GM18873 (cell line): ENCODE data around the gene RAB3GAP1.
A peak's percentile ranks its signal among the peaks of the same experiment; 100 is the strongest.
"Not testable (repeated sequence)": the region's sequence is repeated elsewhere in the genome, so short reads cannot be mapped to it uniquely, and the experiment has no call there.

Source experiments
- ATAC-seq: cut with Tn5 transposase; IDR thresholded peaks from one replicate; pipeline ENCODE4 v1.9.1; 2021; ENCODE audit warnings: mild to moderate bottlenecking, moderate library complexity, moderate number of reproducible peaks; ENCODE audit not compliant: unreplicated experiment, low FRiP score

The RAB3GAP1 gene

GRCh38 chr2:135052042-135052876, at the start of gene RAB3GAP1:
Gene RAB3GAP1 (plus strand): TSS chr2:135052292. CDS start chr2:135052308, 16 bp downstream.
- ATAC-seq, result peak; percentile 58

- ATAC-seq, result no peak
Observed at GRCh38 chr2:135002836-135003235, 49.3 kb upstream of the RAB3GAP1 start.

- peak; percentile 60 for ATAC-seq
Observed at GRCh38 chr2:135004005-135004746, 47.9 kb upstream of the RAB3GAP1 start.

DNA sequence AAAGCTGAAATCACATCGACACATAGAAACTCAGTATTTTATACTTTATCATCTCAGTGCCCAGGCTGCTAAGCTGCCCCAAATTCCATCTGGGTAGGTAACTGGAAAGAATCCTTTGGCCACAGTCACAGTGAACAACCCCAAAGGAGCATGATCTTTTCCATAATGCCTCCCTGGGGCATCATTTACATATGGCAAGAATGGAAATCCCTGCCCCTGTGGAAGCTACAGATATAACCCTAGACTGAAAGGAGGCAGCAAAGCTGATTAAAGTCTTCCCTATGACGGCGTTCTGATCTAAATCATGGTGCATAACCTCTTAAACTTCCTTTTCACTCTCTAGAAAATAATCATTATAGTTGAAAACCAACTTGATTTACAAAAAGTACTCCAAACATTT, 46.3 kb upstream of the RAB3GAP1 start:
- no peak for ATAC-seq

DNA sequence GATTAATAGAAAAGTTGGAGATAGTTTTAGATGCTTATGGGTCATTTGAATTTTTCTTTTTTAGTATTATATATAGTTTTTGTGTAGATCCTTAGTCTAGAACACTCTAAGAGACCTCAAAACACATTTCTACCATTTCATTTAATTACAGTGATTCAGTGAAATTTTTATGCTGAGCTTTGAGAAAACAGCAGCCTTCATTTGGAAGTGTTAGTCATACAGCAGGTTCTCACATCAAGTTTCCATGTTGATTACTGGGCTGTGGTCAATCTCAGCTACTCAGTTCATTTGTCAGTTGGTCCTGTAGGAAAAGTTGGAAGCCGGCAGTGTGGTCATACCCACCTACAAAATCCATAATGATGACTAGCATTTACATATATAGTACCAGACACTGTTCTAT, 42.8 kb upstream of the RAB3GAP1 start:
- ATAC-seq, result no peak

- ATAC-seq, result no peak
Observed at GRCh38 chr2:135010200-135010942, 41.7 kb upstream of the RAB3GAP1 start.

DNA sequence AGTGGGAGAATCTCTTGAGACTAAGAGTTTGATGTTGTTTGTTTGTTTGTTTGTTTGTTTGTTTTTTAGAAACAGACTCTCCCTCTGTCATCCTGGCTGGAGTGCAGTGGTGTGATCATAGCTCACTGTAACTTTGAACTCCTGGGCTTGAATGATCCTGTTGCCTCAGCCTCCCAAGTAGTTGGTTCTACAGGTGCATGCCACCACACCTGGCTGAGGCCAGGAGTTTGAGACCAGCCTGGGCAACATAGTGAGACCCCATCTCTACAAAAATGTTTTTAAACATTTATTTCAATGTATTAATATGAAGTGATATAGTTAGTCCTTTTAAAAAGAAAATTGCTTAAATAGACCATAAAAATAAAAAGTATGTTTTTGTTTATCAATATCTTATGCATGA, 40.5 kb upstream of the RAB3GAP1 start:
- ATAC-seq, result no peak

GRCh38 chr2:135021618-135022017, 30.5 kb upstream of the RAB3GAP1 start:
- ATAC-seq, result no peak

GRCh38 chr2:135022952-135023880, 28.9 kb upstream of the RAB3GAP1 start:
- ATAC-seq, result no peak

DNA sequence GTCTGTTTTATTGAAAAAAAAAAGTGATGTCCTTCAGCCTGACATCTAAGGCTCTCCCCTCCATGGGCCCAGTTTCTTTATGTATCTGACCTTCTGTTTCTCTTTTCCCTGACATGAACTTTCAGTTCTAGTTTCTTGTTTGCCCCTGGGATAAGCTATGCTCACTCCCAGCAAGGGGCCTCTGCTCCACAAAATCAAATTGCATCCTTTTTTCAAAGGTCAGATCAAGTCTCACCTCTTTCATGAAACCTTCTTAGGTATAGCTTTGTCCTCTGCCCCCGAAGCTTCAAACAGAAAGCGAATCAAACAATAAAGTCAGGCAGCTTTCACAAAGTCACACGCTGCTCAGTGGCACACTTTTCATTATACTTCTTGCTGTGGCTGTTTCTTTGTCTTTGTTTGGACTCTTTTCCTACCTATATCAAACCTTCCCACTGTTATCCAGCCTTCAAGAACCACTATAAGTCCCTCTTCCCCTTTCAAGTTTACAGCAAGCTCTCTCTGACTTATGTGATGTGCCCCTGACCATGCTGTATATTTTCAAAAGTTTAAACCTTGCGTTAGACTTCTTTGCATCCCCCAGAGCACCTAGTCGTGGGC, 28.1 kb upstream of the RAB3GAP1 start:
- no peak for ATAC-seq

GRCh38 chr2:135029481-135030134, 22.5 kb upstream of the RAB3GAP1 start:
- ATAC-seq, result no peak

GRCh38 chr2:135030826-135031225, 21.3 kb upstream of the RAB3GAP1 start:
- no peak for ATAC-seq

DNA sequence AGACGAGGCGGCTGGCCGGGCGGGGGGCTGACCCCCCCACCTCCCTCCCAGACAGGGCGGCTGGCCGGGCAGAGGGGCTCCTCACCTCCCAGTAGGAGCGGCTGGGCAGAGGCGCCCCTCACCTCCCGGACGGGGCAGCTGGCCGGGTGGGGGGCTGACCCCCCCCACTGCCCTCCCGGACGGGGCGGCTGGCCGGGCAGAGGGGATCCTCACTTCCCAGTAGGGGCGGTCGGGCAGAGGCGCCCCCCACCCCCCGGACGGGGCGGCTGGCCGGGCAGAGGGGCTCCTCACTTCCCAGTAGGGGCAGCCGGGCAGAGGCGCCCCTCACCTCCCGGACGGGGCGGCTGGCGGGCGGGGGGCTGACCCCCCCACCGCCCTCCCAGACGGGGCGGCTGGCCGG, 18.9 kb upstream of the RAB3GAP1 start:
- ATAC-seq, result not testable (repeated sequence)

GRCh38 chr2:135037831-135038230, 14.3 kb upstream of the RAB3GAP1 start:
- no peak for ATAC-seq

DNA sequence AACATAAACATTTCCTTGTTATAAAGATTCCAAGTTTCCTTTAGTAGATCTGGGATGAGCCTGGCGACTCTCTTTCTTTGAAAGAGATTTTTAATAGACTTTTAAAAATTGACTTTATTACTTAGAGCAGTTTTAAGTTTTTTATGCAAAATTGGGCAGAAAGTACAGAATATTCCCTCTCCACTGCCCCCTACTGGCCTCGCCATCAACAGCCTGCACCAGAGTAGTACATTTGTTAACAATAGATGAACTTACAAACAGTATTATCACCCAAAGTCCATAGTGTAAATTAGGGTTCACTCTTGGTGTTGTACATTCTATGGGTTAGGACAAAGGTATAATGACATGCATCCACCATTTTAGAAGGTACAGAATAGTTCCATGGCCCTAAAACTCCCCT, 8.7 kb upstream of the RAB3GAP1 start:
- ATAC-seq, result no peak

GRCh38 chr2:135047300-135047699, 4.8 kb upstream of the RAB3GAP1 start, which contains the start of gene MAP3K19:
Gene MAP3K19 (minus strand): TSS chr2:135047447. CDS start chr2:135024647, 22,800 bp downstream.
- ATAC-seq, result no peak

GRCh38 chr2:135048122-135048521, 4.0 kb upstream of the RAB3GAP1 start:
- no peak for ATAC-seq

DNA sequence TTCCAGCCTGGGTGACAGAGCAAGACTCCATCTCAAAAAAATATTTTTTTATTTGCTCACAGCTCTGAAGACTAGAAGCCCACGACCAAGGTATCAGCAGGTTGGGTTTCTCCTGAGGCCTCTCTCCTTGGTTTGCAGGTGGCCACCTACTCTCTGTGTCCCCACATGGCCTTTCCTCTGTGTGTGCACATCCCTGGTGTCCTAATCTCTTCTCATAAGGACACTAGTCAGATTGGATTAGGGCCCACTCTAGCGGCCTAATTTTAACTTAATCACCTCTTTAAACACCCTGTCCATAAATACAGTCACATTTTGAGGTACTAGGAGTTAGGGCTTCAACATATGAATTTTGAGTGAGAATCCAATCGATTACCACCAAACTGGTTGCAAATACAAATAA, 2.0 kb upstream of the RAB3GAP1 start:
- no peak for ATAC-seq

- no peak for ATAC-seq
Observed at GRCh38 chr2:135050684-135051083, 1.4 kb upstream of the RAB3GAP1 start.
